NCI-H226 (cell line): ENCODE results near the gene RPA1.

ENCODE experiments used
- DNase-seq: peaks from one replicate; pipeline ENCODE4 v3.0.0-alpha.2; 2015

The RPA1 gene

DNA sequence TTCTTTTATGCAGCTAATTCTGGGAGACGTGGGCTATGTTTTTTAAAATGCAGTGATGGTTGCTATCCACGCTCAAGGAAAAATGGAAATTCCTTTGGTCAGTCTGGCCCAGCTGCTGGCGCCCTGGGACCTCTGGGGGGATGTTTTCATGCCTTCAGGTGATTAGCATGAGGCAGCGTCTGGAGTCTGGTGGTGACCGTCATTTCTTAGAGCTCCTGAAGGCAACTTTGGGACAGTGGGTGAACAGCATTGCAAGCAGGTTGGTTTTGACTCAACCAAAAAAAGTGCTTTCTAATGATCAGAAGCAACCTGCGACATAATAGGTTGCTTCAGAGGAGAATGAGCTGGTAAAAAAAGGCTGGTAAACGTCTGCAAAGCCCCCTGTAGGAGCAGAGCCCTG lies 82.3 kb downstream of the RPA1 start:
- no peak for DNase-seq

DNA sequence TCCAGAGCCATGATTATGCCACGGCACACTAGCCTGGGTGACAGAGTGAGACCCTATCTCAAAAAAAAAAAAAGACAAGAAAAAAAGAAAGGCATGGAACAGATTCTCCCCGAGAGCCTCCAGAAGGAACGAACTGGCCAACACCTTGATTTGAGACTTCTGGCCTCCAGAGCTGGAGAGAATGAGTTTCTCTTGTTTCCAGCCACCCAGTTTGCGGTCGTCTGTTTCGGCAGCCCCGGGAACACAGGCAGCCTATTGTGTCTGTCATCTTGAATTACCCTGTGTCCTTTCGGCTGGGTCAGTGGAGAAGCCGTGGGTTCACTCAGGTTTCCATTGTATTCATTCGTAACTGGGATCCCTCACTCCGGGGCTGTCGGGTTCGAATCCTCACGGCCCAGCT lies 83.9 kb downstream of the RPA1 start:
- DNase-seq, result no peak

DNA sequence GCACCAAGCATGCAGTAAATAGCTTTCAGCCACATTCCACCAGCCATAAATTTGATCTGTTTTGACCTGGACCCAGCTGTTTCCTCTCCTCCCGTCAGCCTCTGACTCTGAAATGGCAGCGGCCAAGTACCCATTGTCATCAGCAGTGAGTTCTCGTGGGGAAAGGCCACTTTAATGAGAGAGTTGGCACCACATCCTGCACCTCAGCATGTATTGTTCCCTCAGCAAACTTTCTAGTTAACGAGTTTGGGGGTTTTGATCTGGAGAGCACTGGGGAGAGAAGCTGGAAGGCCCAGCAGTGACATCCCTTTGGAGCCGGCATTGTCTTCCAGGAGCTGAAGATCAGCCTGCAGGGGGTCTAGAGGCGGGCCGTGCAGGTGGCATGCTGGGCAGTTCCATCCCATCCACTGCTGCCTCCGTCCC lies 84.9 kb downstream of the RPA1 start:
- no peak for DNase-seq

DNA sequence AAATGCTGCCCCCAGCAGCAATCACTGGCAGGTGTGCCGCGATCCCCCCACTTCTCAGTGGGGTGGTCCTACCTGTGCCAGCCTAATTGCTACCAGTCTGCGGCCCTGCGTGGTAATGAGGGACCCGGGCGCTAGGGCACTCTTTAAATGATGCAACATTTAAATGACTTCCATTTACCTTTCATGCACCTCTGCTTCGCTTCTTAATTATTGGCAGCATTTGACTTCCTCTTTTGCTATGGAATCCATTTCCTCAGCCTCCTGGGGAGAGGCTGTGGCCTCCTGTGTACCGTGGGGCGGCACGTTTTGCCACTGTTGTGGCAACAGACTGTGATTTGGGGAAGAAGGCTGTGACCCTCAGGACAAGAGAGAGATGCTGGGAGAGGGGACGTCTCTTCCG lies 86.1 kb downstream of the RPA1 start:
- DNase-seq, result no peak

DNA sequence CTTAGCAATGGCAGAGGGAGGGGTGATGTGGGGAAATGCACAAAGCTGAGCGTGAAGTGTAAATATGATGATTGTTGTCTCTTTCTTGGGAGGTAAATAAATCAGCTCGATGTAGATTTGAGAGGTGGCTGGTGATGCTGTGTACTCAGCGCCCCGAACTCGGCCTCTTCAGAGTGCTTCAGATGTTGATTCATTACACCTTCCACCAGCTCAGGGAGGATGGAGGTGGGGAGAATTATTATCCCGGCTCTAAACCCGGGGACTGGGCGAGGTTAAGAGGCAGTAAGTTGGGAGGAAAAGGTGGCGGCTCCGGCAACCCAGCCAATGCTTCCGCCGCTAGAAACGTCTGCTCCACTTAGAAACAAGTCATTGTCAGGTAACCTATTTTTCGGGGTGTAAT lies 86.5 kb downstream of the RPA1 start:
- DNase-seq, result no peak

DNA sequence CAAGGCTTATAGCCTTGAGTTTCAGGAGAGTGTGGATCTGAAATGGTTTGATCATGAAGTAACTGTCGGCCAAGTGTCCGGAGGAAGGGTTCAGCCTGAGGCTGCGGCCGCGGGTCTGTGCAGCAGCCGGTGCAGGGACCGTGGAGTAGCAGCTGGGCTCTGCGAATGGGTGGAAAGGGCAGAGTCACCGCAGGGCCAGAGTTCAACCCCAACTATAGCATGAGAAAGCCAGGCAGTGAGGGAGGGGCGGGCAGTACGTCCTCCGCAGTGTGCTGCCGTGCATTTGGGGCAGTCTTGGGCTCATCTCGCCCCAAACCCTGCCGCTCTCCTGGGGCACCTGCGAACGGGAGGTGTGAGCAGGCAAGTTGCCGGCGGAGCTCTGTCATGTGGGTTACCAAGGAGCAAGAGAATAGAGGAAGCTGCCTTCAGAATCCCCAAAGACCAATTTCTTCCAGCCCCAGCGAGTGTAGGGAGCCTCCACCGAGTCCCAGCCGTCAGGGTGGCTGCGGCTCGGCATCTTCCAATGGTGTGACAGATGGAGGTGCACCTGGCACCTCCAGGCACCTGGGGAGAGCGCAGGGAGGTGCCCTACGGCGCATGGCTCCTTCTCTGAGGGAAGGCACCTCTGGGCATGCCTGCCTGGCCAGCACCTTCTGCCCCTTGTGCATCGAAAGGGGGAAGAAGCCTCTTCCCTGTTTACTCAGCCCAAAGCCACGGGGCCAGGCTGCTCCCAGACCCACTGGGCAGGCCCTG lies 87.3 kb downstream of the RPA1 start:
- DNase-seq, result no peak

DNA sequence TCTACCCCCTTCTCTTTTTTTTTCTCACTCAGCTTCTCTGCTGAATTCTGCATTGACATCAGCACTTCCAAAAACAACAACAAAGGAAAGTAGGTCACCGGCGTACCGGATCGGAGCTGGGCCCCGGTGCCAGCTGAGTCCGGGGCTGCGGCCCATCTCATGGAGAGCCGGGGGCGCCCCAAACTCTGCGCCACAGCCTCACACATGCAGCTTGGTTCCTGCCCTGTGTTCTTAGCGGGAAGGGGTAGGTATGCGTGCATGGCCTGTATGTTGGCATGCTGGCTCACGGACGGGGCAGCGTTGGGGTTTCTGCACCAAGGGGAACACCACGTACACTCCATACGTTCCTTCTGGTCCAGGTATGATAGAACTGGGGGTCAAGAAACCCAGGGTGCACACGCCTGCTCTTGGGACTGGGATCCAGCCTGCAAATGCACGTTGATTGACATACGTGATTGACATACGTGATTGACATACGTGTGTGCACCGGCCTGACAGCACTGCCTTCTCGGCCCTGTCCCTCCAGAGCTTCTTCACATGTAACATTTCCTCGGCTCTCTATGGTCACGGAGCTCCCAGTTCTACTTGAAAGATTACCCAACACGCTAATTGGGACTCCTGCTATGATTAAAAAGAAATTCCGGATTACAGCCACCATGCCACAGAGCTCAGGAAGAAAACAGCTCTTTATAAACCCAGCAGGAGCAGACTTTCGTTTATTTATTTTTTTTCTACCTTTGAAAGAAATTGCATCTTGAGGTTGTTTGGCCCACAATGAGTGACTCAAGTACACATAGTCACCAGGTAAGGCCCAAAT lies 88.7 kb downstream of the RPA1 start:
- no peak for DNase-seq

DNA sequence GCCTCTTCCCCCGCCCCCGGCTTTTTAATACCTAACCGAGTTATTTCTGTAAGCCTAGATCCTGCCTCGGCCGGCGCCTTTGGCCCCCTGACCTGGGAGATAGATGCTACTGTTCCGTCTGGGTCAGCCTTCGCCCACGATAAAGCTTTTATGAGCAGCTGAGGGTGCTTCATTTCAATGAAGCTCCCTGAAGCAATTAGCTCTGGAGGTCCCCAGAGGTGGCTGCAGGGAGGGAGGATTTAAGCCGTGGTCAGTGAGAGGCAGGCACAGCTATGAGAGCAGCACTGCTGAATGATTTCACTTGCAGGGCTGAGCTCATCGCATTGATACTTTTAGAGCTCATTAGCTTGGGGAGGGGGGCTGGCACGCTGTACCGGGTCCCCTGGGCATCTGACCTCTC lies 89.4 kb downstream of the RPA1 start:
- DNase-seq, result no peak

DNA sequence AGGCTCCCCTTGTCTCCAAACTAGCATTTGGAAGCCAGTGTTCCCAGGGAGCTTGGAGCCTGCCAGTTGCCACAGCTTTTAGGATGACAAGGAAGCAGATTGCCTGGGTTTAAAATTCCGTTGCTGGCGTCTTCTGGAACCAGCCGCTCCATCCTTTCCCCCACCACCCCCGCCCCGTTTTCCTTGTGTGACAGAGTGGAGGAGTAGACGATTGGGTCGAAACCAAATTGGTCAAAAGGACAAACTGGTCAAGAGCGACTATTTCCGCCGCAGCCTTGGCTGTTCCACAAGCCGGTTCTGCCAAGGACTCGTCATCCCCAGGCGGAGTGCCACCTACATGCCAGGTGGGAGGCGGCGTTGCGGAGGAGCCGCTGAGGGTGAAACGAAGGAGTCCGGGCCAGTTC lies 91.1 kb downstream of the RPA1 start:
- DNase-seq, result no peak

DNA sequence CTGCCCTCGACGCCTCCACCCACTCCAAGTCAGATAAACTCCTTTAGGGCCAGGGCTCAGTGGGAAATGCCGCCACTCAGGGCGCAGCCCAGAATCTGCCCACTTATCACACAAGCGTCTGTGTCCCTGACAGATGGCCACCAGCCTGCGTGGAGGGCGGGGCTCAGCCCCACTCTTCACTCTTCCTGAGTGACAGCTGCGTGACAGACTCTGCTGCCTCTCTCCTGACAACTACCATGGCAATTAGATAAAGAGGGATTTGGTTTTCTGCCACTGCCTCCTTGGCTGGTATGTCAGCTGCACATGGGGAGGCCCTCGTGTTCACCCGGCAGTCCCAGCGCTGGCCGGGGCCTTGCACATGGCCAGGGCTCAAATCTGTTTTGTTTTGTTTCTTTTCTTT lies 99.2 kb downstream of the RPA1 start:
- DNase-seq, result no peak

DNA sequence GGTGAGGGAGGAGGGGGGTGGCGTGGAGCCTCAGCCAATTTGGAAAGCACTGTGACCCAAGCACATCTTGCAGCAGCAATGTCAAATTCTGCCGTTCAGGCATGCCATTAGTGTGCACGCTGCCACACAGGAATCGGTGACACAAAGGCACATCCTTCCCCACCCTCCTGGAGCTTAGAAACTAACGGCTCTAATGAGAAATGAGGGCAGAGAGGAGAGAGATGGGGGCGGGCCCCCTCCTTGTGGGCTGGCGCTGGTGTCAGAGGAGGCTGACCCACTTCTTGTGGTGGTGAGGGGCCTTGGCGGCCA lies 100.5 kb downstream of the RPA1 start:
- no peak for DNase-seq

DNA sequence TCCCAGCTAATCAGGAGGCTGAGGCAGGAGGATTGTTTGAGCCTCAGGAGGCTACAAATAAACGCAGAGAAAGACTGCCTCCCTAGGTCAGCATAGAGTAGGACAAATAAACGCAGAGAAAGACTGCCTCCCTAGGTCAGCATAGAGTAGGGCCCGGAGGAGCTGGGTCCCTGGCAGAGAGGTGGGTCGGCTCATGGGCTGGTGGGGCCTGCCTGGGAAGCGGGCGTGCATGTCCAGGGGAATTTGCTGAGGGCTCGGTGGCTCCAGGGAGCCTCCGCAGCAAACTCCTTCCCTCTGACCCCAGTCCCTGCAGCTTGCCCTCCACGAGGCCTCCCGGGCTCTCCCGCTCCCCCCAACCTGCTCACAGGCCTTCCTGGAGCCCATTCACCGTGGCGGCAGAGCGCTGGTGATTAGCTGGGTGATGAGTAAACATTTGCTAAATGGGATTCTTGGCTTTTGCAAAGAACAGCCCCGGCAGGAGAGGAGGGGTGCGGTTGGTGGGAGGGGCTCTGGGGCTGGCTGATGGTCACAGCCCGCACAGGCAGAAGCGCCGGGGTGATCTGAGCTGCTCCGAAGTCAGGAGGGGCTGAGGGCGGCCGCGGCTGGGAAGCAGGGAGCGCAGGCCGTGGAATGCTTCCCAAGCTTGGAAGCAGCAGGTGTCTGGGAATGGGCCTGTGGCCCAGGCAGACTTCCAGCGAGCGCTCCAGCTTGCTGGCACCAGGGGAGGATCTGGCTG lies 102.2 kb downstream of the RPA1 start:
- DNase-seq, result no peak

DNA sequence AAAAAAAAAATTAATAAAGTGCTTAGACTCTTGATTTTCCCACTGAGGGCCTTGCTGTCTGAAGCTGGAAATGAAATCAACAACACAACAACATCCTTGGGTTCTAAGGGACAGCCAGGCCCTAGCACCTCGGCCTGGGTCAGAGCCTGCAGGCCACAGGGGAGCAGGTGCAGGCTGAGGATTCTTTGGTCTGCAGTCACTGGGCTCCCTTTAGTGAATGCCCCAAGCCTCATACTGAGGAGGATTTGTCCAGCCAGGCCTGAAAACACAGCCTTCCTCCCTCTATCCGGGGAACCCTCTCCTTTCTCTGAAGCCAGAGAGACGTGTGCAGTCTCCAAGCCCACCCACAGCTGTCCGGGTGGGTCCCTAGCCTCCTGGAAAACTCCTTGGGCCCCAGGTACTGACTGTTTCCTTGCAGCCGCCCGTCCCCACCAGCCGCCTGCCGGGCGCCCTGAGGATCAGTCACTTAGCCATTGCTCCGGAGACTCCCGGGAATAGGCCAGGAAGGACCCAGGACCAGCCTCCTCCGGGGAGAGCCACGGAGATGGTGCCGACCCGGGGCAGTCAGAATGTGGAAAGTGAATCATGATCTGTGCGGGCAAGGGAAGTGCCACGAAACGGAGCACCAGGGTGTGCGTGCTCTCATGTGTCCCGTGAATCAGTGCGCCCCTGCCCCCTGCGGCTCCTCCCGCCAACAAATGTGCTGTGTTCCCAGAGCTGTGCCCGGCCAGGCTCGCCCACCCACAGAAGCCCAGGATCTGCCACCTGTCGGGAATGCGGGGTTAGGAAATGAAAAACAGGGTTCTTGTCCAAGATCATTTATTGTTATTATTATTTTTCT lies 104.3 kb downstream of the RPA1 start:
- no peak for DNase-seq

DNA sequence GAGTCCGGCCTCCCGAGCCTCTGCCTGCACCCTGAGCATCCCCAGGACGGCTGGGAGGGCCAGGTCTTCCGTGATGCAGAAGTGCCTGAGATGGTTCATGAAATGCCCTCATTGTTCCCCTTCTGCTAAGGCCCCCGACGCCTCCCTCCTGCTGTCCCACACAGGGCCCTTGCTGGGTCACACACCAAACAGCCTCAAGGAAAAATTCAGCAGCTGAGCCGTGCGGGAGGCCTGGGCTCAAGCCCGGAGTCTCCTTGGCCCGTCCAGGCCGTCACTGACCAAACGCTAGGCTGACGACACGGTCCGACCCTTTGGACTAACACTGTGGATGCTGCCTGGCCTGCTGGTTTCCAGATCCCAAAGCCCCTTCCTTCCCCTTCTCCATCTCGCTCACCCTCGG lies 105.1 kb downstream of the RPA1 start:
- no peak for DNase-seq

DNA sequence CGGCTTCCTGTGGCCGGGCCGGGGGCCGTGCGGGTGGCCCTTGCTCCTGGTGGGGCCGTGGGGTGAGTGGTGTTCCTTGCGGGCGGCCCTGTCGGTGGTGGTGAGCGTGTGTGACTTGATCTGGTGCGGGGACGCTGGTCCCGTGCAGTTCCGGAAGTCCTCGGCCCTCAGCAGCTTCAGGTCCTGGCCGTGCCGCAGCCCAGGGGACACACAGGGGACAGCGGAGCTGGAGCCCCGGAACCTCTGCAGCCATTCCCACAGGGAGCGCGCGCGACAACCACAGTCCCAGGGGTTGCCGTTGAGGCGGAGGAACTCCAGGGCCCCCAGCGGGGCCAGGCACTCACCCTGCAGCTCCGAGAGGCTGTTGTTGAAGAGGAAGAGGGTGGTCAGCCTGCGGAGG lies 107.0 kb downstream of the RPA1 start:
- no peak for DNase-seq

DNA sequence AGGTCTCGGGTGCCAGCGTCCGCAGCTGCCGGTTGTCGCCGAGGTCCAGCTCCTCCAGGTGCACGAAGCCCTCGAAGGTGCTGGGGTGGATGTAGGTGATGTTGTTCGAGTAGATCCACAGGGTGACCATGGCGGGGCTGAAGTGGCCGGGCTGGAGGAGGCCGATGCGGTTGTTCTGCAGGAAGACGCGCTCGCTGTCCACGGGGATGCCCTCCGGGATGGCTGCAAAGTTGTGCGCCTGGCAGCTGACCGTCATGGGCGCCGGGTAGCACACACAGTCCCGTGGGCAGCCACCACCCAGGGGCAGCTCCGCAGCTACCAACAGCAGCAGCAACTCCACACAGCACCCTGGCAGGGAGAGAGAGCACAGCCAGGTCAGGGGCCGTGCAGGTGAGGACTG lies 107.7 kb downstream of the RPA1 start:
- DNase-seq, result no peak

DNA sequence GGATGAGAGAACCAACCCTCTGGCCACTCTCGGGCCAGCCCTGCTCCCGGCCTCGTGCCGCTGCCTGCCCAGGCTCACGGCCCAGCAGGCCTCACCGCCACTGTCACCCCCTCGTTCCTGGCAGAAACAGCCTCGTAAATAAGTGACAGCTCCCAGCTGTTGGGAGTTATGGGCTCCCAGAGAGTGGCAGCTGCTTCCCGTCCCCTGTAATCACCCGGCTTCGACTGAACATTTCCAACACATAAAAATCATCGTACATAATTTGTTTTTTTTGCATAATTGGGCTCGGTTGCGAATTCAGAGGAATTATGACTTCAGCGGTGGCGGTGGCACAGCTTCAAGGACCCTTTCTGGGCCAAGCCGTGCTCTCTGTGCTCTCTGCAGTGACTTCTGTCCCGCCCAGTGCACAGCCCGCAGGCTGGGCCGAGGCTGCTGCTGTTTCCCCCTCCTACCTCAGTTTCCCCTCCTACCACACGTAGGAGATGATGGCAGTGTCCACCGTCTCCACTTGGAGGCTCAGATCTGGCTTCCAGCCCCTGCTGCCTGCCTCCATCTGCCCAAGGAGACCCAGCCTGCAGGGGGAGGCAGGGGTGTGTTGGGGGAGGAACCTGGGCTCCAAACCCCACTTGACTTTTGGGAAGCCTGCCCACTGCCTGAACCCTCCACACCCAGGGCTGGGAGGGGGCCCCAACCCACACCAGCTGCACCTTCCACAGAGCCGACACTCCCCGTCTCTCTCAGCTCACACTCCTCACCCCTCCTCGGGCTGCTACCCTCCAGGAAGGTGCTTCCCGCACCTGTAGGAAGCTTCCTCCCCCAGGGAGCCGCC lies 110.4 kb downstream of the RPA1 start:
- no peak for DNase-seq

DNA sequence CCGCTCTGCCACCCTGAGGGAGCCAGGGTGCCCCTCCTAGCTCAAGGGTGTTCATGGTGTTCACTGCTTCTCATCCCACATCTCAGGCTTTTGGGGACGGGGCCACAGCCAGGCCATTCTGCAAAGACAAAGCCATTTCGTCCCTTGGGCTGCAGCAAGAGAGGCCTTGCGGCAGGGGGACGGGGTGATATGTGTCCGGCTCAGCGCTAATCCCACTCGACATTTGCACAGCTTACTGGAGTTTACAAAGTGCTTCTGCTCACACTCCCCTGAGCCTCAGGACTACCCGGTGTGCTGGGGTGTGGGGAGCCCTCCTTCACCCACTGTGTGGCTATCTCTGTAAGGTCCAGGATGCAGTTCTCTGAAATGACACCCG lies 111.0 kb downstream of the RPA1 start:
- no peak for DNase-seq

DNA sequence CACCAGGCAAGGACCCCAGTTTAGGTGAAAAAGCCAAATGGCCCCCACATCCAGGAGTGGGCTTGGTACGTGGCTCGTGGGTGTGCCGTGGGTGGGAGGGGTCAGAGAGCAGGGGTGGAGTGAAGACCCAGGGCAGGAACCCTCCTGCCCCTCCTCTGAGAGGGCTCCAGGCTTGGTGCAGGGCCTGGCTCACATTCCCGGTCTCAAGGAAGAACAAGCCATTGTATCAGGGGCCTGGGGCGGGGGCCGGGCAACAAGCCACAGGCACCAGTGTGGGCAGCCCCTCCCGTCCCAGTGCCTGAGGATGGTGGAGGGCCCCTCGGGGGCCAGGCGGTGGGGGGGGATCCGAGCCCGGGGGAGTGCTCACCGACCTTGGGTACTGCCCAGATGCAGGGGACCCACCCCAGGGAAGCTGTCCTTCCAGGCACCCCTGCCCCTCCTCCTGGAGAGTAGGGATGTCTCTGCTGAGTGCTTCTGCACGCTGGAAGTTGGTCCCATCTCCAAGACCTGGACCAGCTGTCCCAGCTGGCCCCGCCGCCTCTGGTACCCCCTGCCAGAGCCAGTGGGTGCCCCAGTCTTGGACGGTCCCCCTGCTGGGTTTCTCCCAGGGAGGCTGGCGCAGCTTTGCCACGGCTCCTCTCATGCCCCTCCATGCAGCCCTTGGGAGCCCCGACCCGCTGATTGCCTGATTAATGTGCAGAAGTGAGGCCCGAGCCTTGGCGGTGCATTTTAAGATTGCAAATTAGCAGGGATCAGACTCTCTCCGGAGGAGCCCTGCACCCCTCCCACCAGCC lies 111.7 kb downstream of the RPA1 start:
- DNase-seq, result no peak

DNA sequence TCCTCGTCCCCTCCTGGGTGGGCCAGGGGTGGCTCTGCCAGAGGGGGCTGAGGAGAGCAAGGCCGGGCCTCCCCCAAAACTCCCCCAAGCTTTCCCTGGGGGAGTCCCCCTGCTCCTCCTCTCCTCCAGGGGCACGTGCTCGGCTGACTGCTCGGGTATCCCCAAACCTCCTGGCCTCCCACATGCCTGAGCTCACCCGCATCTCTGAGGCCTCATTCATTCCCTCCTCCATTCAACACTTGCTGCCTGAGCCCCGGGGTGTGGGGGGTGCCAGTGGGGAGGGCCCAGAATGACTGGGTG lies 112.2 kb downstream of the RPA1 start:
- DNase-seq, result no peak

DNA sequence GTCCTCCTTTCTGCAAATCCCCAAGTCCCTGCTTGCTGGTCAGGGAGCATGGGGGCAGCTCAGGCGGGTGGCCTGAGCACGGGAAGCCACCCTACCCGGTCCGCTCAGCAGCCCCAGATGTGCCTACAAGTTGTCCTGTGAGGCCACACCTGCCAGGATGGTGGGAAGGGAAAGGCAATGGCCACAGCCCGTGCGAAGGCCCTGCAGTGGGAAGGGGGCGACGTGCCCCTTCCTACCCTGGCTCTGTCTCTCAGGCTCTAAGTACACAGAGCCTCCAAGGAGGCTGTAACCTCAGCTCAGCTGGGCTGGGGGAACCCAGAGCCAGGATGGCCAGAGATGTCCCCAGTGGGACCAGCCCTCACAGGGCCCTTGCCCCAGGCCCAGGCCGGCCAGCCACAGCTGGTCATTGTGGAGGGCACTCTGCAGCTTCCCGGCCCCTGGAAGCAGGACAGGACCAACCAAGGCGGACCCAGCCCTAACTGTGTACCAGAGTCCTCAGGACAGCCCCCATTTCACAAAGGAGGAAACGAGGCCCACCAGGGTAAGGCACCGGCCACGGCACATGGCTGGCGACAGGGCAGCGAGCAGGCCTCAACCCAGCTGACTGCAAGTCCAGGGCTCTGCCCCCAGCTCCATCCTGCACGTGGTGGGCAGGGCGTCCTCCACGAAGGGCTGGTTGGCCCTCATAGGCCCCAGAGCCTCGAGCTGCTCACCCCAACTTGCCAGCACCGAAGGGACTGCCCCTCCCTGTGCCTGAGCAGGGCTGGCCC lies 113.0 kb downstream of the RPA1 start:
- DNase-seq, result no peak
